ENCODE measurements around the gene AHR.

GRCh38 chr7:17374157-17374556, 75.7 kb downstream of the AHR start:
- TF ChIP-seq POLR2A (IDR thresholded peaks at IDR 0.05; ENCODE audit: low read depth, low read length) (no peak), POLR2AphosphoS5 (IDR thresholded peaks at IDR 0.05; ENCODE audit: low read depth, low read length) (no peak), SPI1 (IDR thresholded peaks at IDR 0.05; ENCODE audit: low read depth, low read length) (no peak), TAF1 (IDR thresholded peaks at IDR 0.05; ENCODE audit: low read depth, low read length) (no peak), PAX5 (IDR thresholded peaks at IDR 0.05; ENCODE audit: insufficient read depth, low read length, severe bottlenecking) (no peak), POU2F2 (IDR thresholded peaks at IDR 0.05; ENCODE audit: low read depth, low read length) (no peak)
